ENCODE results near the gene MPV17L2. TPM values are rescaled to one million over a fixed set of nuclear protein-coding genes. Genes with fewer than 3 reads are reported as not detected.

Gene MPV17L2
- total and polyA plus RNA-seq, 2 of the 4 experiments (the other 2 are of a cell fraction), result 7.2 to 19.5 TPM

DNA sequence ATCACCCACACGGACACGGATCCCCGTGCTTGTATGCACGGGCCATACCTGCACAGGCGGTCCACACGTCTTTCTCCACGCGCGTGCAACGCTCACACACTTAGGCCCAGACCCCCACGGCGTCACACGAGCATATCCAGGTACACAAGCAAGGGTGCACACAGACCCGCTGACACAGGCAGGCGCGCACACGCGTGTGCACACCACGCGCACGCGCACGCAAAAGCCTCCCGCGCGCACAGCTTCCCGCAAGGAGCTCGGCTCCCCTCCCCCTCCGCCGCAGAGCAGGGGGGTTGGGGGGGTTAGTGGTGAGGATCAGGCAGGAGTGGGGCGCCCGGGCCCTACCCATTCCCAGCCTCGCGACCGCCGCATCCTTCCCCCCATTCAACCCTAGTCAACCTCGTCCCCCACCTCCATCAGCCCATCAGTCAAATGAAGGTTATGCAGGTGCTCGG, 10.4 kb downstream of the MPV17L2 start (continued):
- TF ChIP-seq CEBPB (IDR thresholded peaks at IDR 0.05; ENCODE audit: low read depth, low read length) (no peak), RCOR1 (IDR thresholded peaks at IDR 0.05; ENCODE audit: insufficient replicate concordance, low read length) (no peak), CHD1 (IDR thresholded peaks at IDR 0.05; ENCODE audit: low read depth, low read length) (no peak), MAFK (IDR thresholded peaks at IDR 0.05; ENCODE audit: low read depth, low read length) (no peak)
- TF ChIP-seq, protein P1, sequence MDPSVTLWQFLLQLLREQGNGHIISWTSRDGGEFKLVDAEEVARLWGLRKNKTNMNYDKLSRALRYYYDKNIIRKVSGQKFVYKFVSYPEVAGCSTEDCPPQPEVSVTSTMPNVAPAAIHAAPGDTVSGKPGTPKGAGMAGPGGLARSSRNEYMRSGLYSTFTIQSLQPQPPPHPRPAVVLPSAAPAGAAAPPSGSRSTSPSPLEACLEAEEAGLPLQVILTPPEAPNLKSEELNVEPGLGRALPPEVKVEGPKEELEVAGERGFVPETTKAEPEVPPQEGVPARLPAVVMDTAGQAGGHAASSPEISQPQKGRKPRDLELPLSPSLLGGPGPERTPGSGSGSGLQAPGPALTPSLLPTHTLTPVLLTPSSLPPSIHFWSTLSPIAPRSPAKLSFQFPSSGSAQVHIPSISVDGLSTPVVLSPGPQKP (IDR thresholded peaks at IDR 0.05; ENCODE audit: borderline replicate concordance, low read depth, low read length), result no peak

All from IMR-90 (cell line).